IPS-18c (cell line): ENCODE data around the gene HMGN2.

ENCODE experiments used
- H3K4me3 ChIP-seq: 2 replicates; pipeline ENCODE4 v1.7.0; 2013; ENCODE audit warnings: low read depth, mild to moderate bottlenecking, low read length, moderate library complexity; ENCODE audit not compliant: insufficient read depth
- H3K9me3 ChIP-seq: one replicate; pipeline ENCODE4 v1.6.1; 2013; ENCODE audit warnings: mild to moderate bottlenecking, low read length, moderate library complexity; ENCODE audit not compliant: control insufficient read depth, insufficient read depth

Gene HMGN2

GRCh38 chr1:26472320-26472900, at the start of gene HMGN2:
Gene HMGN2 (plus strand): TSS chr1:26472440. CDS start chr1:26472613, 173 bp downstream.
- peak within 1 kb of the TSS; percentile 93 for H3K4me3 ChIP-seq

GRCh38 chr1:26429721-26430120, 42.5 kb upstream of the HMGN2 start:
- H3K4me3 ChIP-seq = no peak overlapping the region
- no peaks in the 10 kb centered on the region for H3K9me3 ChIP-seq

More at GRCh38 chr1:26472320-26472900, at the start of gene HMGN2:
- H3K9me3 ChIP-seq = no peaks in the 10 kb centered on the region

- H3K4me3 ChIP-seq = peak within 1 kb of the TSS; percentile 64
Observed at GRCh38 chr1:26431979-26432695, 40.1 kb upstream of the HMGN2 start, which contains the start of gene DHDDS. Gene DHDDS (plus strand): TSS chr1:26432321. CDS start chr1:26432946, 625 bp downstream.

GRCh38 chr1:26432793-26433192, 39.4 kb upstream of the HMGN2 start:
- Histone ChIP-seq H3K4me3 (peak overlapping the region; percentile 64), H3K9me3 (no peaks in the 10 kb centered on the region)

More at GRCh38 chr1:26431979-26432695, 40.1 kb upstream of the HMGN2 start, which contains the start of gene DHDDS:
- H3K9me3 ChIP-seq = no peaks in the 10 kb centered on the region

GRCh38 chr1:26434161-26434752, 38.0 kb upstream of the HMGN2 start:
- Histone ChIP-seq H3K4me3 (no peak overlapping the region), H3K9me3 (no peaks in the 10 kb centered on the region)

- Histone ChIP-seq H3K4me3 (no peak overlapping the region), H3K9me3 (no peaks in the 10 kb centered on the region)
Observed at GRCh38 chr1:26438041-26438440, 34.2 kb upstream of the HMGN2 start.

GRCh38 chr1:26440259-26440658, 32.0 kb upstream of the HMGN2 start:
- H3K4me3 ChIP-seq = no peak overlapping the region
- no peaks in the 10 kb centered on the region for H3K9me3 ChIP-seq

- H3K4me3 ChIP-seq = no peak overlapping the region
- no peaks in the 10 kb centered on the region for H3K9me3 ChIP-seq
Observed at GRCh38 chr1:26449868-26450267, 22.4 kb upstream of the HMGN2 start.

- Histone ChIP-seq H3K4me3 (no peak overlapping the region), H3K9me3 (no peaks in the 10 kb centered on the region)
Observed at GRCh38 chr1:26450908-26451307, 21.3 kb upstream of the HMGN2 start.

GRCh38 chr1:26452459-26453183, 19.6 kb upstream of the HMGN2 start:
- Histone ChIP-seq H3K4me3 (no peak overlapping the region), H3K9me3 (no peaks in the 10 kb centered on the region)

GRCh38 chr1:26459148-26459547, 13.1 kb upstream of the HMGN2 start:
- Histone ChIP-seq H3K9me3 (no peaks in the 10 kb centered on the region), H3K4me3 (no peak overlapping the region)

- Histone ChIP-seq H3K4me3 (no peak overlapping the region), H3K9me3 (no peaks in the 10 kb centered on the region)
Observed at GRCh38 chr1:26459573-26460031, 12.6 kb upstream of the HMGN2 start.

GRCh38 chr1:26468911-26469310, 3.3 kb upstream of the HMGN2 start:
- H3K9me3 ChIP-seq = no peaks in the 10 kb centered on the region
- H3K4me3 ChIP-seq = no peak overlapping the region

- H3K4me3 ChIP-seq = no peak overlapping the region
- no peaks in the 10 kb centered on the region for H3K9me3 ChIP-seq
Observed at GRCh38 chr1:26469558-26469957, 2.7 kb upstream of the HMGN2 start.

GRCh38 chr1:26470878-26471497, 1.3 kb upstream of the HMGN2 start:
- H3K9me3 ChIP-seq = no peaks in the 10 kb centered on the region
- H3K4me3 ChIP-seq = peak overlapping the region; percentile 74

GRCh38 chr1:26471498-26472319, 531 bp upstream of the HMGN2 start:
- no peaks in the 10 kb centered on the region for H3K9me3 ChIP-seq
- H3K4me3 ChIP-seq = peak overlapping the region; percentile 74
